Esophagus squamous epithelium (tissue), 4 donors: Measurements from ENCODE around the gene BIRC5.

Experiments used
- POLR2A ChIP-seq, 4 donors: fragments of 450-650 bp; IDR thresholded peaks; one replicate each; pipeline ENCODE4 v1.6.1; 2017; ENCODE audit warnings: antibody characterized with exemption in 4 of 4, mild to moderate bottlenecking in 4 of 4, moderate library complexity in 3 of 4
- TF ChIP-seq, protein P1 (sequence below), 6 experiments: fragments of 450-650 bp in 4 of 6; fragments of 200-600 bp in 2 of 6; sonication (generic) in 2 of 6; IDR thresholded peaks; one replicate each; pipeline ENCODE4 v1.5.1; 2016 to 2019; ENCODE audit warnings: antibody characterized with exemption in 6 of 6, mild to moderate bottlenecking in 4 of 6, moderate library complexity in 4 of 6

DNA sequence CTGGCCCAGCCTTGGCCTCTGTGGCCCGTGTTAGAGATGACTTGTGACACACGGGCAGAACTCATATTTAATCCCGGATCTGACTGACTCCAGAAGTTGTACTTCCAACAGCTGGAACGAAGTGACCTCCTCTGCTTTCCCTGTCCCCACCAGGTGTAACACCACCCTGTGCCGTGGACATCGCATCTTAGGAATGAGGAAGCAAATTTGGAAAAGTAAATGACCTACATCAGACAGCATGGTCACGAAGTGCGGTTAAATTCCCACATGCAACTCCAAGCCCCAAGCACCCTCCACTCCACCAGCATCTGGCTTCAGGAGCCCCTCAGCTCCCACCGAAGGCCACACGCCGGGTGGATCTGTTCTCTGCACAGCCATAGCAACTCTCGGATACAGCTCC, 30.1 kb upstream of the BIRC5 start:
- TF ChIP-seq, protein P1, sequence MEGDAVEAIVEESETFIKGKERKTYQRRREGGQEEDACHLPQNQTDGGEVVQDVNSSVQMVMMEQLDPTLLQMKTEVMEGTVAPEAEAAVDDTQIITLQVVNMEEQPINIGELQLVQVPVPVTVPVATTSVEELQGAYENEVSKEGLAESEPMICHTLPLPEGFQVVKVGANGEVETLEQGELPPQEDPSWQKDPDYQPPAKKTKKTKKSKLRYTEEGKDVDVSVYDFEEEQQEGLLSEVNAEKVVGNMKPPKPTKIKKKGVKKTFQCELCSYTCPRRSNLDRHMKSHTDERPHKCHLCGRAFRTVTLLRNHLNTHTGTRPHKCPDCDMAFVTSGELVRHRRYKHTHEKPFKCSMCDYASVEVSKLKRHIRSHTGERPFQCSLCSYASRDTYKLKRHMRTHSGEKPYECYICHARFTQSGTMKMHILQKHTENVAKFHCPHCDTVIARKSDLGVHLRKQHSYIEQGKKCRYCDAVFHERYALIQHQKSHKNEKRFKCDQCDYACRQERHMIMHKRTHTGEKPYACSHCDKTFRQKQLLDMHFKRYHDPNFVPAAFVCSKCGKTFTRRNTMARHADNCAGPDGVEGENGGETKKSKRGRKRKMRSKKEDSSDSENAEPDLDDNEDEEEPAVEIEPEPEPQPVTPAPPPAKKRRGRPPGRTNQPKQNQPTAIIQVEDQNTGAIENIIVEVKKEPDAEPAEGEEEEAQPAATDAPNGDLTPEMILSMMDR (IDR thresholded peaks at IDR 0.05) = no peak
- TF ChIP-seq POLR2A (IDR thresholded peaks at IDR 0.05) = no peak
